NCI-H2196 (cell line): ENCODE measurements around the gene FAM3A.

Source experiments
- DNase-seq: peaks from one replicate; lab custom pipeline; 2025; ENCODE audit not compliant: unreplicated experiment; lab: John Stamatoyannopoulos, UW

The FAM3A gene

GRCh38 chrX:154463611-154464220 lies 52.3 kb downstream of the FAM3A start:
- DNase-seq: no peak

- DNase-seq: no peak
These were observed 53.6 kb downstream of the FAM3A start for GRCh38 chrX:154462396-154462795.

GRCh38 chrX:154460326-154460725 lies 55.7 kb downstream of the FAM3A start:
- DNase-seq: no peak

- no peak for DNase-seq
These were observed 56.2 kb downstream of the FAM3A start for GRCh38 chrX:154459832-154460231.

GRCh38 chrX:154458954-154459778 lies 56.9 kb downstream of the FAM3A start:
- no peak for DNase-seq

GRCh38 chrX:154458116-154458953 lies 57.7 kb downstream of the FAM3A start, which contains the start of gene PLXNA3:
Gene PLXNA3 (plus strand): TSS chrX:154458281. CDS start chrX:154460184, 1,903 bp downstream.
- peak; percentile 27 for DNase-seq

GRCh38 chrX:154457491-154458115 lies 58.4 kb downstream of the FAM3A start:
- DNase-seq: peak; percentile 54
